ENCODE results near the gene UBXN11. TPM values are rescaled to one million over a fixed set of nuclear protein-coding genes. Genes with fewer than 3 reads are reported as not detected.
A peak's percentile ranks its signal among the peaks of the same experiment; 100 is the strongest.

Gene UBXN11
- total and polyA plus RNA-seq, 2 of the 13 experiments (the other 11 are each of a cell fraction or from before 2014, with no cell fraction given) = 9.3 to 10.4 TPM

GRCh38 chr1:26327956-26328362, 21.5 kb upstream of the UBXN11 start (continued):
- TF ChIP-seq, protein P1, sequence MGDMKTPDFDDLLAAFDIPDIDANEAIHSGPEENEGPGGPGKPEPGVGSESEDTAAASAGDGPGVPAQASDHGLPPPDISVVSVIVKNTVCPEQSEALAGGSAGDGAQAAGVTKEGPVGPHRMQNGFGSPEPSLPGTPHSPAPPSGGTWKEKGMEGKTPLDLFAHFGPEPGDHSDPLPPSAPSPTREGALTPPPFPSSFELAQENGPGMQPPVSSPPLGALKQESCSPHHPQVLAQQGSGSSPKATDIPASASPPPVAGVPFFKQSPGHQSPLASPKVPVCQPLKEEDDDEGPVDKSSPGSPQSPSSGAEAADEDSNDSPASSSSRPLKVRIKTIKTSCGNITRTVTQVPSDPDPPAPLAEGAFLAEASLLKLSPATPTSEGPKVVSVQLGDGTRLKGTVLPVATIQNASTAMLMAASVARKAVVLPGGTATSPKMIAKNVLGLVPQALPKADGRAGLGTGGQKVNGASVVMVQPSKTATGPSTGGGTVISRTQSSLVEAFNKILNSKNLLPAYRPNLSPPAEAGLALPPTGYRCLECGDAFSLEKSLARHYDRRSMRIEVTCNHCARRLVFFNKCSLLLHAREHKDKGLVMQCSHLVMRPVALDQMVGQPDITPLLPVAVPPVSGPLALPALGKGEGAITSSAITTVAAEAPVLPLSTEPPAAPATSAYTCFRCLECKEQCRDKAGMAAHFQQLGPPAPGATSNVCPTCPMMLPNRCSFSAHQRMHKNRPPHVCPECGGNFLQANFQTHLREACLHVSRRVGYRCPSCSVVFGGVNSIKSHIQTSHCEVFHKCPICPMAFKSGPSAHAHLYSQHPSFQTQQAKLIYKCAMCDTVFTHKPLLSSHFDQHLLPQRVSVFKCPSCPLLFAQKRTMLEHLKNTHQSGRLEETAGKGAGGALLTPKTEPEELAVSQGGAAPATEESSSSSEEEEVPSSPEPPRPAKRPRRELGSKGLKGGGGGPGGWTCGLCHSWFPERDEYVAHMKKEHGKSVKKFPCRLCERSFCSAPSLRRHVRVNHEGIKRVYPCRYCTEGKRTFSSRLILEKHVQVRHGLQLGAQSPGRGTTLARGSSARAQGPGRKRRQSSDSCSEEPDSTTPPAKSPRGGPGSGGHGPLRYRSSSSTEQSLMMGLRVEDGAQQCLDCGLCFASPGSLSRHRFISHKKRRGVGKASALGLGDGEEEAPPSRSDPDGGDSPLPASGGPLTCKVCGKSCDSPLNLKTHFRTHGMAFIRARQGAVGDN (CRISPR knock-in tag; IDR thresholded peaks at IDR 0.05) = peak; percentile 54
- peak; percentile 67 for TF ChIP-seq CTCF (CRISPR knock-in tag; IDR thresholded peaks at IDR 0.05)
- TF ChIP-seq LBX2 (CRISPR knock-in tag; IDR thresholded peaks at IDR 0.05; ENCODE audit: borderline replicate concordance) = no peak
- no peak for TF ChIP-seq ZNF501 (CRISPR knock-in tag; IDR thresholded peaks at IDR 0.05)
- TF ChIP-seq WIZ (CRISPR knock-in tag; IDR thresholded peaks at IDR 0.05) = no peak
- TF ChIP-seq, protein P2, sequence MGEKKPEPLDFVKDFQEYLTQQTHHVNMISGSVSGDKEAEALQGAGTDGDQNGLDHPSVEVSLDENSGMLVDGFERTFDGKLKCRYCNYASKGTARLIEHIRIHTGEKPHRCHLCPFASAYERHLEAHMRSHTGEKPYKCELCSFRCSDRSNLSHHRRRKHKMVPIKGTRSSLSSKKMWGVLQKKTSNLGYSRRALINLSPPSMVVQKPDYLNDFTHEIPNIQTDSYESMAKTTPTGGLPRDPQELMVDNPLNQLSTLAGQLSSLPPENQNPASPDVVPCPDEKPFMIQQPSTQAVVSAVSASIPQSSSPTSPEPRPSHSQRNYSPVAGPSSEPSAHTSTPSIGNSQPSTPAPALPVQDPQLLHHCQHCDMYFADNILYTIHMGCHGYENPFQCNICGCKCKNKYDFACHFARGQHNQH (CRISPR knock-in tag; IDR thresholded peaks at IDR 0.05) = no peak
- TF ChIP-seq ZNF513 (CRISPR knock-in tag; conservative IDR thresholded peaks at IDR 0.05) = no peak
